HUES48 (cell line): ENCODE data around the gene POLR2L.

Source experiments
- H3K27ac ChIP-seq: one replicate; pipeline ENCODE4 v1.7.0; 2013; ENCODE audit warnings: low read depth, low read length, inconsistent platforms
- H3K27me3 ChIP-seq: 2 replicates; pipeline ENCODE4 v1.6.1; 2013; ENCODE audit warnings: mild to moderate bottlenecking, low read length; ENCODE audit not compliant: control insufficient read depth, insufficient read depth
- H3K36me3 ChIP-seq: 2 replicates; pipeline ENCODE4 v1.6.1; 2013; ENCODE audit warnings: low read length; ENCODE audit not compliant: control insufficient read depth, insufficient read depth
- H3K4me1 ChIP-seq: 2 replicates; pipeline ENCODE4 v1.6.1; 2013; ENCODE audit warnings: mild to moderate bottlenecking, low read length; ENCODE audit not compliant: control insufficient read depth, insufficient read depth
- H3K4me3 ChIP-seq: 2 replicates; pipeline ENCODE4 v1.5.1; 2013; ENCODE audit warnings: mild to moderate bottlenecking, low read depth, low read length
- H3K9ac ChIP-seq: 2 replicates; pipeline ENCODE4 v1.6.1; 2013; ENCODE audit warnings: mild to moderate bottlenecking, low read depth, low read length, moderate library complexity
- H3K9me3 ChIP-seq: 2 replicates; pipeline ENCODE4 v1.6.1; 2013; ENCODE audit warnings: low read length; ENCODE audit not compliant: control insufficient read depth, insufficient read depth

Gene POLR2L

GRCh38 chr11:828506-829175, 13.7 kb downstream of the POLR2L start:
- H3K4me1 ChIP-seq = peaks cover 47% of the 10 kb centered on the region
- H3K27me3 ChIP-seq = peaks cover 53% of the 10 kb centered on the region
- H3K9ac ChIP-seq = no peak overlapping the region
- no peaks in the 10 kb centered on the region for H3K9me3 ChIP-seq
- H3K27ac ChIP-seq = no peak overlapping the region
- 0 out of 2 replicates have a peak, but pooled peaks cover 14% of the 10 kb centered on the region for H3K36me3 ChIP-seq
- peak overlapping the region; percentile 68 for H3K4me3 ChIP-seq

DNA sequence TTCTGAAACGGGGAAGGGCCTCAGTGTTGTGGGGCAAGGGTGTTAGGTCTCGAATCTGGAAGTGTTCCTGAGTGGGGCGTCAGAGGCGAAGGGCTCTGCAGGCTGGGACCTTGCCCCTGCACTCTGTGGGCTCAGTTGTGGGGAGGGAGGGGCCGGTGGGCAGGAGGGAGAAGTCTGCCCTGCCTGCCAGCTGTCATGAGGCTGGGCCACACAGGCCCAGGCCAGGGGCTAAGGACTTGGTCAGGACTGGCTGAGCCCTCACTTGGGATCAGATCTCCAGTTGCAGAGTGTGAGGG, 14.5 kb downstream of the POLR2L start, which contains the start of gene CRACR2B:
Gene CRACR2B (plus strand): TSS at position 23 of the 296 bp plus-strand sequence. CDS start 689 bp downstream, outside the sequence.
- Histone ChIP-seq H3K9ac (no peak within 1 kb of the TSS), H3K36me3 (0 out of 2 replicates have a peak, but pooled peaks cover 14% of the 10 kb centered on the region), H3K4me1 (peaks cover 45% of the 10 kb centered on the region), H3K27ac (no peak within 1 kb of the TSS), H3K9me3 (no peaks in the 10 kb centered on the region), H3K4me3 (peak within 1 kb of the TSS; percentile 68), H3K27me3 (peaks cover 53% of the 10 kb centered on the region)

DNA sequence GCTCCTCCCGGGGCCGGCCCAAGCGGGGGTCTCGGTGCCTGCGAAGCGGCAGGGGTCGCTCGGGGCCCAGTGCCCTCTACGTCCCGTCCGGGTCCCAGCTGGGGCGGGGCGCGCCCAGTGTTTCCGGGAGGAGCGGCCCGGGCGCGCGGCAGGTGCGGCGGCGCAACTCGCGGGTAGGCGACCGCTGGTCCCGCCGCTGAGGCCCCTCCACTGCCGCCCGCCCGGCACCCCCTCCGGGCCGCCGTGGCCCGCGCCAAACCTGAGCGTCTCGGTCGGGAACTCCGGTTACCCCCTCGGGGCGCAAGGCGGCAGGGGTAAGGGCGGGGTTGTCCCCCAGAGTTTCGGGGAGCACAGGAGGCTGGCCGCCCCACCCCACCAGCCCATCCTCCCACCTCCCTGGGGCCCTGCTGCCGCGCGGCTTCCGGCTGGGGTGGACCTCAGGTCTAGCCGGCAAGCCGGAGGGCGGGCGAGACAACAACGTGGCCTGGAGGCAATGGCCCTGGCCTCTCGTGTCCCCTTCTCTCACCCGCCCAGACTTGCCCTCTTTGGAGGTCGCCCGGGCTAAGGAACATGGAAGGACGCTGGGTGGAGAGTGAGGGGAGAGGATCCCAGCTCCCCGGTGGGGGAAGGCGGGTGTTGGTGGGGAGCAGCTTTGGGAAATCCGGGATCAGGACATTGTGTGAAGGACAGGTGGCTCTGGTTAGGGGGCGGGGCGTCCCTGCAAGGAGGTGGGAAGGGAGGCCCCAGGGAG, 15.0 kb downstream of the POLR2L start:
- H3K36me3 ChIP-seq = 0 out of 2 replicates have a peak, but pooled peaks cover 14% of the 10 kb centered on the region
- peaks cover 44% of the 10 kb centered on the region for H3K4me1 ChIP-seq
- H3K9ac ChIP-seq = no peak overlapping the region
- no peak overlapping the region for H3K27ac ChIP-seq
- no peaks in the 10 kb centered on the region for H3K9me3 ChIP-seq
- H3K27me3 ChIP-seq = peaks cover 51% of the 10 kb centered on the region
- peak overlapping the region; percentile 65 for H3K4me3 ChIP-seq

DNA sequence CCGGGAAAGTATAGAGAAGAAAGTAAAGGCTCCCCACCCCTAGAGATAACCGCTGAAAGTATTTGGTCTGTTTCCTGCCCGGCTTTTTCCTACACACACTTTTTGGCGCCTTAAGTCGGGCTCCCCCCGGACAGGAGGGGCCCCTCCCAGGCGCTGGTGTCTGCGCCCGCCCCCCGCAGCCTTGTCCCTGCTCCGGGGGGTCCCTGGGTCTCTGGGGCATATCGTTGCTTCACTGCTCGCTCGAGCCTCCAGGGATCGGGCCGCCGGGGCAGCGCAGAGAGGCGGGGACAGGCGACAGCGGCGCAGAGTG, 15.5 kb downstream of the POLR2L start:
- Histone ChIP-seq H3K4me1 (peaks cover 39% of the 10 kb centered on the region), H3K9ac (no peak overlapping the region), H3K9me3 (no peaks in the 10 kb centered on the region), H3K36me3 (0 out of 2 replicates have a peak, but pooled peaks cover 14% of the 10 kb centered on the region), H3K27me3 (peaks cover 46% of the 10 kb centered on the region), H3K4me3 (peak overlapping the region; percentile 65), H3K27ac (no peak overlapping the region)

DNA sequence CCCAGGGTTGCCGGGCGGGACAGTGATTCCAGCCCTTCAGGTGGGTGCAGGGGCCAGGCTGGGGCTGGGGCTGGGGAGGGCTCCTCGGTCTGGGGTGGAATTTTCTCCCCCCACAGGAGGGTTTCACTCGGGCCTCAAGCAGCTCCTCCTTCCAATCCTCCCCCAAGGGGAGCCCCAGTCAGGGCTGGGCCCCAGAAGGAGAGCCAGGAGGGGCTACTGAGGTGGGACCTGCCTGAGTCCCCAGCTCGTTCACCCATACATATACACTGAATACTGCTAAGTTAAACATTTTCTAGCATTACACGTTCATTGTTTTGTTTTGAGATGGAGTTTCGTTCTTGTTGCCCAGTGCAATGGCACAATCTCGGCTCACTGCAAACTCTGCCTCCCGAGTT, 16.1 kb downstream of the POLR2L start:
- 0 out of 2 replicates have a peak, but pooled peaks cover 16% of the 10 kb centered on the region for H3K36me3 ChIP-seq
- peaks cover 33% of the 10 kb centered on the region for H3K4me1 ChIP-seq
- peaks cover 41% of the 10 kb centered on the region for H3K27me3 ChIP-seq
- no peak overlapping the region for H3K27ac ChIP-seq
- H3K4me3 ChIP-seq = no peak overlapping the region
- no peak overlapping the region for H3K9ac ChIP-seq
- H3K9me3 ChIP-seq = no peaks in the 10 kb centered on the region

GRCh38 chr11:825366-826226, 16.7 kb downstream of the POLR2L start:
- Histone ChIP-seq H3K9ac (no peak overlapping the region), H3K4me3 (no peak overlapping the region), H3K27ac (no peak overlapping the region)

GRCh38 chr11:824942-825341, 17.4 kb downstream of the POLR2L start:
- Histone ChIP-seq H3K9me3 (no peaks in the 10 kb centered on the region), H3K27ac (no peak overlapping the region), H3K36me3 (0 out of 2 replicates have a peak, but pooled peaks cover 16% of the 10 kb centered on the region), H3K27me3 (peaks cover 30% of the 10 kb centered on the region), H3K4me1 (peaks cover 25% of the 10 kb centered on the region), H3K9ac (no peak overlapping the region), H3K4me3 (no peak overlapping the region)

More at GRCh38 chr11:825366-826226, 16.7 kb downstream of the POLR2L start:
- H3K9me3 ChIP-seq = no peaks in the 10 kb centered on the region
- H3K27me3 ChIP-seq = peaks cover 34% of the 10 kb centered on the region
- H3K36me3 ChIP-seq = 0 out of 2 replicates have a peak, but pooled peaks cover 16% of the 10 kb centered on the region
- peaks cover 28% of the 10 kb centered on the region for H3K4me1 ChIP-seq

DNA sequence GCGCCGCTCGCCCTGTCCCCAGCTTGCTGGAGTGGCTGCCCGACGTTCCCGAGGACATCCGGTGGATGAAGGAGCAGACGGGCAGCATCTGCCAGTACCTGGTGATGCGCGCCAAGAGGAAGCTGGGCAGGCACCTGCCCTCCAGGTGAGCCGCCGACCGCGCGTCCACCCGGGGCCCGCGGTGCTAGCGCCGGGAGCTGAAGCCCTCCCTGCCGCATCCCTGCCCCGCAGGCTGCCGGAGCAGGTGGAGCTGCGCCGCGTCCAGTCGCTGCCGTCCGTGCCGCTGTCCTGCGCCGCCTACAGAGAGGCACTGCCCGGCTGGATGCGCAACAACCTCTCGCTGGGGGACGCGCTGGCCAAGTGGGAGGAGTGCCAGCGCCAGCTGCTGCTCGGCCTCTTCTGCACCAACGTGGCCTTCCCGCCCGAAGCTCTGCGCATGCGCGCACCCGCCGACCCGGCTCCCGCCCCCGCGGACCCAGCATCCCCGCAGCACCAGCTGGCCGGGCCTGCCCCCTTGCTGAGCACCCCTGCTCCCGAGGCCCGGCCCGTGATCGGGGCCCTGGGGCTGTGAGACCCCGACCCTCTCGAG, 17.9 kb downstream of the POLR2L start:
- Histone ChIP-seq H3K4me1 (peaks cover 19% of the 10 kb centered on the region), H3K36me3 (0 out of 2 replicates have a peak, but pooled peaks cover 16% of the 10 kb centered on the region), H3K9ac (no peak overlapping the region), H3K27ac (no peak overlapping the region), H3K27me3 (peaks cover 24% of the 10 kb centered on the region), H3K9me3 (no peaks in the 10 kb centered on the region), H3K4me3 (no peak overlapping the region)

- no peak overlapping the region for H3K4me3 ChIP-seq
- no peak overlapping the region for H3K27ac ChIP-seq
- H3K27me3 ChIP-seq = peaks cover 17% of the 10 kb centered on the region
- no peaks in the 10 kb centered on the region for H3K9me3 ChIP-seq
- 0 out of 2 replicates have a peak, but pooled peaks cover 16% of the 10 kb centered on the region for H3K36me3 ChIP-seq
- H3K9ac ChIP-seq = no peak overlapping the region
- peaks cover 17% of the 10 kb centered on the region for H3K4me1 ChIP-seq
Observed at GRCh38 chr11:823441-824291, 18.7 kb downstream of the POLR2L start.
